Fibroblast of gingiva (primary cell): ENCODE measurements around the gene LRRC32.
A peak's percentile ranks its signal among the peaks of the same experiment; 100 is the strongest.

Experiments used
- DNase-seq: peaks from one replicate; pipeline ENCODE4 v3.0.0-alpha.2; 2011; ENCODE audit warnings: low read depth

The LRRC32 gene

DNA sequence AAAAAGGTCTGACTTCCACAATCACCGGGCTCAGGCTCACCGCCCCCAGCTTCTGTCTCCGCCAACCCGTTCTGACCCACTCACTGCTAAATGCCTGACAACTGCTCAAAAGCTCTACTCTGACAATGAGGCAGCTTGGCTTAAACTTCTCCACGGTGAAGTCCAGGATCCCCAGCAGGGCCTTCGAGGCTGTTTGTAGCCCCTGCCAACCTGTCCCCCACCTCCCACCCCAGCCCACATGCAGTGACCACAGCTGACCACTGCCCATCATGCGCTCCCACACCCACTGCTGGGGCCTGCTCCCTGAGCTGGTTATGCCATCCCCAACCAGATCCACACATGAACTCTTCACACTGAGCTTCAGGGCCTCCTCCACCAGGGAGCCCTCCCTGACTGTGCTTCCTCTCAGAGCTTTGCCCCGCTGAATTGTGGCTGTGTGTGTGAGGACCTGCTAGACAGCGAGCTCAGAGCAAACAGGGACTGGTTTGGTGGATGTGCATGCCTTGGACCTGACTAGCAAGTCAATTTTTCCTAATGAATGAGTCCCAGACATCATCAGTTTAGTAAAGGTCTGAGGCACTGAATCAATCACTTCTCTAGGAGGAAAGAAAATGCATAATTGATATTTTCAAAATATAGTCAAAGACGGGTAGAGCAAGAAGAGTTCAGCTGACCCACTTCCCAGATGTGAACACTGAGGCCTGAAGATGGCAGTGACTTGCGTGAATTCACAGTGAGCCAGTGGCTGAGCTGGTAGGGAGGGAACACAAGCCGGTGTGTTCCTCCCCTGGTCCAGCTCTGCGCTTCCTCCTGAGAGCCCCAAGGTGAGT lies 7.7 kb downstream of the LRRC32 start:
- no peak for DNase-seq

DNA sequence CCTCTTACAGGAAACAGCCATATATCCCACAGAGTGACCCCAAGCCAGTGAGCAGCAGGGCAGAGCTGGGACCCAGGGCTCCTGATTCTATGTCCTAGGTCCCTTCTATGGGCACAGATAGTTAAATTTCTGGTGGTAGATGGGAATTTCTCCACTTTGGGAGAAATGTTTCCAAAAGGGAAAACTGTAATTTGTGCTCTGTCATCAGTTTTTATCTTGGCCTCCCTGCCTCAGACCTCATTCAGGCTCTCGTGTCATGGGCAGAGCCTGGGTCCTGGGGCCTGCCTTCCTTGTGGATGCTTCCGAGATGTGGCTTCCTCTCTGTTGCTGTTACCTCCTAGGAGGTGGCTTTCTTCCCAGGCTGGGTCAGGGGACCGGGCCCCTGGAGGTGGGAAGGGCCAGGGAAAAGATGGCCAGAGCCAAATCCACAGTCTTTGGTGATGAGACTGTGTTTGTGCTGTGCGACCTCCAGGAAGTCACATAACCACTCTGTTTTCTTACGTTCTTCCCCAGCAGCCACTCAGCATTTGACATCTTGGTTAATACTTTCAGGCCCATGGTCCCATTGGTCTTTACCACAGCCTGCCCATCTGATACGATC lies 8.6 kb downstream of the LRRC32 start:
- peak; percentile 17 for DNase-seq

DNA sequence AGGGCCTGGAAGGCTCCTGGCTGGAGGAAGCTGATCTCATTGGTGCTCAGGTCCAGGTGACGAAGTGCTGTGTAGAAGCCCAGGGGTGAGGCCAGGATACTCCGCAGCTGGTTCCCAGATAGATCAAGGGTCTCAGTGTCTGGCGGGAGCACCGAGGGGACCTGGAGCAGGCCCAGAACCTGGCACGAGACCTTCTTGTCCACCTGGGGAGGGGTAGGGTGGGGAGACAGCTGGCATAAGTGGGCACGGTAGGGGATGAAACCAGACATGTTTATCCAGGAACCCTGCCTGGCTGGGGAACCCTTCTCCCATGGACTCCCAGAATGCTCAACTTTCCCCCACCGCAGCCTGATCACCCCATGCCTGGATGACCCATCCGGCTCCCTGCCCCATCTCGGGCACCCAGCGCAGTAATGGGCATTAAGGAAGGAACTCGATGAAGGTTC lies 9.2 kb downstream of the LRRC32 start:
- DNase-seq = no peak

DNA sequence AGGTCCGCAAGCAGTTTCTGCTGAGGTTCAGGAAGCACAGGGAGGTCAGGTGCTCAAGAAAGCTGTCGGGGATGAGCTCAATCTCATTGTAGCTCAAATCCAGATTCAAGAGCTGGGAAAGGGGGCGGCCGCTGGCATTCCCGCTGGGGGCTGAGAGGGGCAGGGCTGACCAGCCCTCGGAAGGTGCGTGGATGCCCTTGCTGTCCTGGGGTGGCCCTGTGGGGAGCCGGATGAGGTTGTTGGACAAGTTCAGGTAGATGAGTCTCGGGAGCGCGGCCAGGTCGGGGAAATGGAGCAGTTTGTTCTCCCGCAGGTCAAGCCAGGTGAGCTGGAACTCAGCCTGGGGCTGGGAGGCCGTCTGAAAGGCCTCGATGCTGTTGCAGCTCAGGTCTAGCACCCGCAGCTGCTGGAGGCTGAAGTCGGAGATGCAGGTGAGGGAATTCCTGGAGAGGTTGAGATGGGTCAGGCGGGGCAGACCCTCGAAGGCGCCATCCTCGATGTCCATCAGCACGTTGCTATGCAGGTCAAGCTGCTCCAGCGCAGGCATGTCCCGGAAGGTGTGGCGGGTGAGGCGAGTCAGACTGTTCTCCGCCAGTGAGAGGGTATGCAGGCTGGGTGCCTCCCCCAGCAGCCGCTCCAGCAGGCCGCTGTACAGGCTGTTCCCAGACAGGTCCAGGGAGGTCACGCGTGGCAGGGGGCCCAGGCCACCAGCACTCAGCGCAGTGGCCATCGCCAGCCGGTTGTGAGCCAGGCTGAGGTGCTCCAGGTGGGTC lies 9.8 kb downstream of the LRRC32 start:
- DNase-seq = no peak

DNA sequence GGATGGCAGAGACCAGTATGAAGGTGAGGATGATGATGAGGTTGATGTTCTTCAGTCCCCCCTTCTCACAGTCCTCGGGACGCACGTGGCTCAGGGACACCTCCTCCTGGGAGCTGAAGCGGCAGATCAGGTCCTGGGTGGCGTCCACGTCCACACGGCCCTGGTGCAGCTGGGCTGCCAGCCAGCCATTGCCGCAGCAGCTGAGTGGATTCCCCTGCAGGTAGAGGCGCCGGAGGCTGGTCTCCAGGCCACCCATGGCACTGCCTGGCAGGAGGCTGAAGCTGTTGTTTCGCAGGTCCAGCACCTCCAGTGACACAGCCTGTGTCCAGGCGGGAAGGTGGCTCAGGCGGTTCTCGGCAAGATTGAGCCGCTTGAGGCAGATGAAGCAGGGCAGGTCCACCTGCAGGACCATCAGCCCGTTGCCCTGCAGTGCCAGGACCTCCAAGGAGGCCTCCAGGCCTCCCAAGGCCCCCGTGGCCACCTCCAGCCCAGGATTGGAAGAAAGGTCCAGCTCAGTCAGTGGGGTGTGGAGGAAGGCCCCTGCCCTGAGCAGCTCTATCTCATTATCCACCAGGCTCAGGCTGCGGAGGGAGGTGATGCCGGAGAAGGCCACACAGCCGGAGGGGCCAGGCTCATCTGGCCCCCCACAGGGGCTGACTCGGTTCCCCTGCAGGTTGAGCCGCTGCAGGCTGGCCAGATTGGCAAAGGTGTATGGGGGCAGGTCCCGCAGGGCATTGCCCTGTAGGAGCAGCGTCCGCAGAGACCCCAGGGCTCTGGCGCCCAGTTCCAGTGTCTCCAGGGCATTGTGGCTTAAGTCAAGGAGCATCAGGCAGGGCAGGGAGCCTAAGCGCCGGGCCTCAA lies 10.6 kb downstream of the LRRC32 start:
- no peak for DNase-seq

DNA sequence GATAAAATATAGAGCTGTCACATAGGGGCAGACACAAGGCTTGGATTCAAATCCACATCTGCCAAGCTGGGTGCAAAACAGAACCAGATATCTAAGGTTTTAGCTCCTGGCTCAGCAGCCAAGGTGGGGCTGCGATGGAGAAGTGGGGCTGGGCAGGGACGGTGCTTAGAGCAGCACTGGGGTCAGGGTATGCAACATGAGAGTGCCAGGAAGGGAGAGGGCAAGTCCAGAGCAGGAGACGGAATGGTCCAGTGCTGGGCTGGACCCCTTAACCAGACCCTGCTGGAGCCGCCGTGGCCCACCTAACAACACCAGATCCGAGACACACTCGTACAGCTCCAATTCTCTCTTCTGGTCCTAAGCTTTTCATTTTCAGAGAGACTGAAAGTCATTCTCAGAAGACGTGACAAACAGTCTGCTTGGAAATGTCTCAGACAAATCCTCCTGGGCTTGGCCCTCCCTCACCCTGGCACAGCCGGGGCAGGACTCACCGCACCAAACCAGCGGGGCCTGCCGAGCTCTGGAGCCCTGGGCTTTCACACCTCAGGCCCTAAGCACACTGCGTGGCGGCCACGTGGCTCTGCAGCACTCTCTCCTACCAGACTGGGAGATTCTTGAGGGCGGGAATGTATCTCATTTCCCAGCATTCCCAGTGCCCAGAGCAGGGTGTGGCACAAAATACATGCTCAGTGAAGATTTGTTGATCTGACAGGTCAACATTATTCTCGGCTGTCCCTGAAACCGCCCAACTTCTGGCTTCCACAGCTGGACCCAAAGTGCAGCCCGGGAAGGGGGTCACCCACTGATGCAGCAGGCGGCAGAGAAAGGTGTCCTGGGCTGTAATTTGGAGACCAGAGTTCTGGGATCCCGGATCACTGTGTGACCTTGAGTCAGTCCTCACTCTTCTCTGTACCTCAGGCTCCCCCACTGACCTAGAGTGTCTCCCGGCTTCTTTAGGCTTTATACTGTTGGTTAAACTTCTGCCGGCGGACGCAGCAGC lies 11.6 kb downstream of the LRRC32 start:
- no peak for DNase-seq

DNA sequence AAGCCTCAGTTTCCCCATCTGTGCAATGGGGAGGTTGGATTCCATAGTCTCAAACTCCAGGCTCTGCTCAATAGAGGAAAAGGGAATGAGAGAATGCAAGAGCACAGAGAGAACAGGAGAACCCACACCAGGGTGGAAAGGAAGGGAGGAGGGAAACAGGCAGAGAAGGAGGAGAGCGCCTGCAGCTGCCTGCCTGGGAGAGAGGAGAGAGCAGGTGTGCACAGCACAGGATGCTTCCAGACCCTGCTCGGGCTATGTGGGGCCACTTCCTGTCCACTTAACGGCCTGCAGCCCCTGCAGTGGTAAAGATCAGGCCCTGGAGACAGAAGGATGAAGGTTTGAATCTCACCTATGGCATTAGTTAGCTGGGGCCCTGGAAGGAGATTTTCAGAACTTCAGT lies 12.3 kb downstream of the LRRC32 start:
- no peak for DNase-seq

DNA sequence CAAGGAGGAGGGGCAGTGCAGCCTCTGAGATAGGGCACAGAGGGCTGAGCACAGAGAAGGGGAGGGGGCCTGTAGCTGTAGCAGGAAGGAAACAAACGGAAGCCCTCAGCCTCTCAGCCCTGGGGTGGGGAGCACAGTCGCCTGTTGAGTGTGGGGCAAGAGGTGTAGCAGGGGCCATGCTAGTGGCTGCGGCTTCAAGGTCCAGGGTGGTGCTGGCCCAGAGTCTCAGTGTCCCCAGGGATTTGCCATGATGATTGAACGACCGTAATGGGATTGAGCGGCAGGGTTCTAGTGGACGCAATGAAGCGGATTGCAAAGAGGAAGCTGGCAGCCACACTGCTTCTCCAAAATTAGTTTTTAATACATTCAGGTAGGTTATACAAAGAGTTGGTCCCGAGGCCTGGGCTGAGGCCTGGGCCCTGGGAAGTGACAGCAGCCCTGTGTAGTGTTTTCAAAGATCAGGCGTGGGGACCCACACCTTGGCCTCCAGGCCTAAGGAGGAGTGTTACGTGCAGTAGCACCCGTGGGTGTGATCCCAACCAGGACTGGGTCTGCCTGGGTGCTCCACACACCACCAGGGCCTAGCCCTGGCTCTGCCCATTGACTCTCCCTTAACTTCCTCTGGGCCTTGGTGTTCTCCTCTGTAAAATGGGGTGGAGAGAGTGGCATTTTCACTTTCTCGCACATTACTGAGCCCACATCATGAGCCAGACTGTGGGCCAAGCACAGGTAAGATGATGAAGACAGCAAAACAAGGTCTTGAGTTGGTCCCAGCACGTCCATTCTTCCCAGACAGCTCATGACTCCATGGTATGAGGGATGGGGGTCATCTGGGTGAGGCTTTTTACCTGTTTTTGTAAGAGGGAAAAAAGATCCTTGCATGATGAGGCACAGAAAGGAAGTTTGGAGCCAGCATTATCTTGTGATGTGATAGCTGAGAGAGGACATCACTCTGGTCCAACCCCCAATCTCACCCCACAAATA lies 13.1 kb downstream of the LRRC32 start:
- no peak for DNase-seq

DNA sequence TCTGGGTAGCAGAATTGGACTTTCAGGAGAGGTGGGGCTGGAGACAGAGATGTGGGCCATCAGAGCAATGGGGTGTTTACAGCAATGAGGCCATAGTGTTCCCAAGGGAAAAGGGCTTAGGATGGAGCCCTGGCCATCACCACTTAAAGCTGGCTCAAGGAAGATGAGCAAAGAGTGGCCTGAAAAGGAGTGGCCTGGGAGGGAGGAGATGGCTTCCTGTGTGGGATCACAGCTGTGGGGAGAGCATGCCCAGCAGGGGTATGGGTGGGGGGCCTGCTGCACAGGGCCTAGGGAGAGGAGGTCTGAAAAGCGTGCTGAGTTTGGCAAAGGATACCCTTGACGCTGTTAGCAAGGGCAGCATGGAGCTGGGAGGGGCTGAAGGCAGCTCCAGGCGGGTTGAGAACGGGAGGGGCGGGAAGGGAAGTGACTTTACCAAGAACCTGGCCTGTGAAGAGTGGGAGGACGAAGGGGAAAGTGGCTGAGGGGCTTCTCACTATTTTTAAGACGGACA lies 13.9 kb downstream of the LRRC32 start:
- no peak for DNase-seq

DNA sequence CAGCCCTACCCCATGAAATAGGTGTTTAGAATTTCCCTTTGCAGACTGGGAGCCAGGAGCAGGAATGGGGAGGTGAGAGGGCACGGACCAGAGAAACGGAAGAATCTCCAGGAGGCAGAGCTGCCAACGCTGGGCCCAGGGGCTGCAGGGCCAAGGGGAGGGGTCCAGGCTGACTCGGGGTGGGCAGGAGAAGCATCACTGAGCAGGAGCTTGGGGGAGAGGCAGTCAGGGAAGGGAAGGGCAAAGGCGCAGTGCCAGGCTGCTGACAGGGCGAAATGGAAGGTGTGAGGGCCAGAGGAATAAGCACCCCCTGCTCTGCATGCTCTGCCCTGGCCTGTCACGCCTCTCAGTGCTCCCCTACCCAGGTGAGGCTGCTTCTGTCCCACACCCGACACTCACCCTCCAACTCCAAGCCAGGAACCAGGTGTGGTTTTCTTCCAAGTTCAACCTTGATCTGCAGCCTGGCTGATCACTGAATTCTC lies 14.5 kb downstream of the LRRC32 start:
- no peak for DNase-seq

DNA sequence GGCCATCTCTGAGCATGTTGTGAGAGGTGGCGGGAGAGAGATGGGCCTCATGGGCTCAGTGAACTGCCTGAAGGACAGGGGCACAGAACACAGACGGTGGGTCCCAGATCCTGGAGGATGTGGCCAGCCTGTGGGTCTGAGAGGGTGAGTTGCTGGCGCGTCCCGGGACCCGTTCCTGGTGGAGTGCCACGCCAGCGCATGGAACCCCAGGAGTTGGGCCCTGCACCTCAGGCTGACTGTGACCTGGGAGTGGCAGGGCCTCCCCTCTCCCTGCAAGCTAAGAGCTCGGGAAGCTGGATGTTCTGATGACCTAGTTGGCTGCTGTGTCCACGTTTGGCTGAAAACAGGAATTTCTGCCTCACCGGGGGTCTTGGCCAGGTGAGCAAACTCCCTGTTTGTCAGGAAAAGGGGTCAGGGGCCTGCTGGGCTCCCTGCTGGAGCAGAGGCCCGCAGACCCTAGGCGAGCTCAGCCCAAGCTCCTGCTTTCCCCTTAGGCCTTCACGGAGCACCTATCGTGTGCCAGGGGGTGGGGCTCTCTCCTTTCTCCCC lies 15.0 kb downstream of the LRRC32 start:
- DNase-seq = no peak

DNA sequence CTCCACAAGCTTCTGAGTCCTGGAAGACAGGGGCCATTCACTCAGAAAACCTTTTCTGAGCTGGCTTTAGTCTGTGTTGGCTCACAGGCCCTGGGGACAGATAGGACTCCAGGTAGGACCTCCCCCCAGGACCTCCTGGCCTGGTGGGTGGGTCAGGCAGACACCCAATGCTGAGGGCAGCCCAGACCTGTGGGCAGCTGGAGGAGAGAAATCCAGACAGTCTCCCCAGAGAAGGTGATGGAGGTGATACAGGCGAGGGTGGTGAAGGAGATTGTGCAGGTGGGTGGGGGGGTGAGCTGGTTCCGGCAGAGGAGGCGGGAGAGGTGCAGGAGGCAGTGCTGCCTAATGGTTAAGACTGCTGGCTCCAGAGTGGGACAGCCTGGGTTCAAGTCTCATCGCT lies 15.6 kb downstream of the LRRC32 start:
- no peak for DNase-seq

DNA sequence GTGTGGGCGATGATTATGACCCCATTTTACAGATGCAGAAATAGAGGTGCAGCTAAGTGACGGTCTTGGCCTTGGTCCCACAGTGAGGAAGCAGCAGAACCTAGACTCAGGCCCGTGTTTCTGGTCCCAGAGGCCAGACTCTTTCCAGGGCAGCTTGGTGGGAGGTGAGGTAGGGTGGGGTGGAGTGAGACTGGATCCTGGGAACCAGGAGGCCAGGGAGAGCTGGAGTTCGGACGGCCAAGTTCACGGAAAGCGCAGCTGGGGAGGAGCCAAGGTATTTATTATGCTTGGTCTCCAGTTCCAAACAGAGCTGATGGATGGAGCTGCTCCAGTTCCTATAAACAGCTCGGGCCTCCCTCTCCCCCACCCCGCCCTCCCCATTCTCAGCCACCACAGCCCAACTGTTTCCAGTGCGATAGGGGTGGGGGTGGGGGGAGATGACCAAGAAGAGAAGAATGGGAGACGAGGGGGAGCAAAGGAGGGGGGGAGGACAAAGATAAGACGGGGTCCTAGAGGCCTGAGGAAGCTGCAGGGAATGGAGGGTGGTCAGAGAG lies 16.2 kb downstream of the LRRC32 start:
- peak; percentile 72 for DNase-seq

DNA sequence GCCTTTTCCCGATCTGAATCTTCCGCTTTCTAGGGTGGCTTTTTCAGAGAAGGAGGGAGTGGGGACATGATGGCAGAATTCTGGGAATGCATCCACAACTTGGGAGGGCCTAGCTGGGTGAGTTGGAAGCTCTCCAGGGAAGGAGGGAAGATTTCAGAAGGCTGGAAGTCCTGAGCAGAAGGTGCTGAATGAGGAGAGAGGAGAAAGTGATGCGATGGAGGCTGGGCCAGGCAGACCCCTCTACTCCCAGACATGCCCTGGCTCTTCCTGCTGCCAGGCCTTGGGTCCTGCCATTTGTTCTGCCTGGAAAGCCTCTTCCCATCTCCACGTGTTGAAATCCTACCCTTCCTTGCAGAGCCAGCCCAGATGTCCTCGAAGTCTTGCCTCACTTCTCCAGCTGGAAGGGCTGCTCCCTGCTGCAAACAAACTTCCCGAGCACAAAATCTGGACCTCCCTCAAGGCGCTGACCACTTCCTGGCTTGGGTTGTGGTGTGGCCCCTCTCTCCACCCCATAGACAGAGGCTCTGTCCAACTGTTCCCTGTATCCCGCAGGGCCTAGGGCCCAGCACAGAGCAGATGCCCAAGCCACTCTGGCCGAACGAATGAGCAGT lies 16.8 kb downstream of the LRRC32 start:
- DNase-seq = peak; percentile 90

DNA sequence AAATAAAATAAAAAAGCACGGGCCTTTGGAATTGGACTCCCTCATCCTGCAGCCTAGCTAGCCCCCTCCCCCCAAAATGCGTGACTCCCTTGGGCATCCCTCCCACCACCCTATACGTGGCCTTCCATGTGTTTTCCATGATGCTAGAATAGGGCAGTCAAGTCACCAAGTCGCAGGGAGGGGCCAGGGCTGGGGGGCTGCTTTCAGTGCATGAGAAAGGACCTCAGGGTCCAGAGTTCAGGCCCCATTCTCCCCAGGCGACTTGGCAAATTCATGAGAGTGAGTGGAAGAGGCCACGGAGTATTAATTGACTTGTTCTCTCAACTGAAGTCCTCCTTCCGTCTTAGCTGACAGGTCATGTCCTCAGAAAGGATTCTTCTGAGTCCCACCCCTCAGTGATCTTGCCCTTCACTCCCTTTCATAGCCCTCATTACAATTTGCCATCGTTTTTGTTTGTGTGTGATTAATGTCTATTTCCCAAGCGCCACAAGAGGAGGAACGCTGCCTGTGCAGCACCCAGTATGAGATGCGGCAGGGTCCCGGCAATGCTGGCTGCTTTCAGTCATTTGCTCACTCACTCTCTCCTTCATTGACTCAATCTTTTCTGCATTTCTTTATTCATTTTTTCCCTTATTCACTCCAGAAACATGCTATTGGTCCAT lies 17.4 kb downstream of the LRRC32 start:
- DNase-seq = no peak

DNA sequence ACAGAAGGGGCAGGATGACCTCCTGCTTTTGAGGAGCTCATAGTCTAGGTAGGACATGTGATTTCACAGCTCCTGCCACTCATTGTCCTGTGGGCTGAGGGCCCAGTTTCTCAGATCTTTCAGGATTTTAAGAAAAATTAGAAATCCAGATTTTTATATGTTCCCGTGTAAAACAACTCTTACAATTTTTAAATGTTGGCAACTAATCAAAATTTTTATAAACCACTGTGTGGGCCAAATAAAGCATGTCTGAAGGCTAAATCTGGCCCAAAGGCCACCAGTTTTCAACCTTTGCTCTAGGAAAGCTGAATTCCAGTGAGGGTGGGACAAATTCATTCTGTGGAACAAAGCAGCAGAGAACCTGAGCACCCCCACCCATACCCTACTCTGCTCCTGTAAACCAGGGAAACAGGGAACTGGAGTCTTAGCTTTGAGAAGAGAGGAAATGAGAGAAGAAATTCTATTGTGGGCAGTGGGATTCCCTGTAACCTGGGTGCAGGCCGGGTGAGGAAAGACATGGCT lies 20.6 kb downstream of the LRRC32 start:
- no peak for DNase-seq

DNA sequence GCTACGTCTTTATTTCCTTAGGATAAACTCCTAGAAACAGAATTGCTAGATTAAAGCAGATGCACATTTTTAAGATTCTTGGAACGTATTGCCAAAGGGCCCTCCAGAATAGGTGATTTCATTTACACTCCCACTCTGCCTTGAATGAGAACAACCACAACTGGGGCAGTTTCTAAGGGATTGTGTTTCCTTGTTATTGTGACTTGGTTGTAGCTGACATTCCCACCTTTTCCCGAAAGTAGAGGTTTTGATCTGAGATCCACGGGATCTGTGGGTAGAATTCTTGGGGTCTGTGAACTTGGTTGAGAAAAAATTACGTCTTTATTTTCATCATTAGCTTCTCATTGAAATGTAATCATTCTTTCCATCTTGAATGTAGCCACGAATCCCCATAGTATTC lies 21.5 kb downstream of the LRRC32 start:
- DNase-seq = no peak
